ENCODE results near the gene MIDN. TPM values are rescaled to one million over a fixed set of nuclear protein-coding genes. Genes with fewer than 3 reads are reported as not detected.

The MIDN gene
- polyA plus RNA-seq, 1 donor from 2014 or later, result 24.8 TPM

GRCh38 chr19:1240925-1241324 is 7.5 kb upstream of the MIDN start:
- Histone ChIP-seq H3K9me2 (ENCODE audit: insufficient read depth, low read length) (no peaks in the 10 kb centered on the region), H3K9ac (ENCODE audit: low read length) (peak overlapping the region; percentile 82), H3K4me2 (ENCODE audit: low read length) (peak overlapping the region; percentile 80), H4K20me1 (ENCODE audit: insufficient read depth) (no peaks in the 10 kb centered on the region), H3F3A (ENCODE audit: insufficient read depth, low read length, poor library complexity, severe bottlenecking) (peaks cover 4% of the 10 kb centered on the region), H2AFZ (ENCODE audit: low read depth, low read length) (peak overlapping the region; percentile 14), H3K36me3 (ENCODE audit: insufficient read depth, low read length) (no peaks in the 10 kb centered on the region), H3K9me3 (ENCODE audit: low read length) (no peaks in the 10 kb centered on the region), H3K79me2 (replicated peaks; ENCODE audit: insufficient read depth, low read length) (peaks cover 6% of the 10 kb centered on the region), H3K27ac (ENCODE audit: low read length) (peak overlapping the region; percentile 73), H3K4me3 (ENCODE audit: low read length) (peak overlapping the region; percentile 88), H3K27me3 (ENCODE audit: insufficient read depth, low read depth, low read length) (no peaks in the 10 kb centered on the region)
- TF ChIP-seq REST (IDR thresholded peaks at IDR 0.05; ENCODE audit: borderline replicate concordance) (no peak), SMC3 (conservative IDR thresholded peaks at IDR 0.05; ENCODE audit: poor library complexity) (no peak), RAD21 (conservative IDR thresholded peaks at IDR 0.05) (no peak), MXI1 (conservative IDR thresholded peaks at IDR 0.05; ENCODE audit: poor library complexity, severe bottlenecking) (no peak), CTCF (IDR thresholded peaks at IDR 0.05; ENCODE audit: poor library complexity, severe bottlenecking) (no peak), EZH2 (IDR thresholded peaks at IDR 0.05; ENCODE audit: borderline replicate concordance, insufficient read depth, low read length, poor library complexity, severe bottlenecking) (no peak), POLR2AphosphoS5 (IDR thresholded peaks at IDR 0.05) (no peak), EP300 (conservative IDR thresholded peaks at IDR 0.05; ENCODE audit: poor library complexity, severe bottlenecking) (no peak), TAF1 (IDR thresholded peaks at IDR 0.05; ENCODE audit: low read depth) (no peak)

- Histone ChIP-seq H3K9ac (ENCODE audit: low read length) (peak within 1 kb of the TSS; percentile 82), H3K4me2 (ENCODE audit: low read length) (peak within 1 kb of the TSS; percentile 84), H3K36me3 (ENCODE audit: insufficient read depth, low read length) (no peaks in the 10 kb centered on the region), H3K27ac (ENCODE audit: low read length) (peak within 1 kb of the TSS; percentile 73), H3K79me2 (replicated peaks; ENCODE audit: insufficient read depth, low read length) (no peaks in the 10 kb centered on the region), H3K9me2 (ENCODE audit: insufficient read depth, low read length) (no peaks in the 10 kb centered on the region), H3K27me3 (ENCODE audit: insufficient read depth, low read depth, low read length) (no peaks in the 10 kb centered on the region), H3K4me3 (ENCODE audit: low read length) (peak within 1 kb of the TSS; percentile 88), H3F3A (ENCODE audit: insufficient read depth, low read length, poor library complexity, severe bottlenecking) (peaks cover 4% of the 10 kb centered on the region), H3K9me3 (ENCODE audit: low read length) (no peaks in the 10 kb centered on the region), H4K20me1 (ENCODE audit: insufficient read depth) (no peaks in the 10 kb centered on the region), H2AFZ (ENCODE audit: low read depth, low read length) (peak within 1 kb of the TSS; percentile 14)
- TF ChIP-seq POLR2AphosphoS5 (IDR thresholded peaks at IDR 0.05) (peak; percentile 81), SMC3 (conservative IDR thresholded peaks at IDR 0.05; ENCODE audit: poor library complexity) (peak; percentile 19), EP300 (conservative IDR thresholded peaks at IDR 0.05; ENCODE audit: poor library complexity, severe bottlenecking) (peak; percentile 60), CTCF (IDR thresholded peaks at IDR 0.05; ENCODE audit: poor library complexity, severe bottlenecking) (no peak), TAF1 (IDR thresholded peaks at IDR 0.05; ENCODE audit: low read depth) (no peak), MXI1 (conservative IDR thresholded peaks at IDR 0.05; ENCODE audit: poor library complexity, severe bottlenecking) (peak; percentile 74), REST (IDR thresholded peaks at IDR 0.05; ENCODE audit: borderline replicate concordance) (no peak)
Observed at GRCh38 chr19:1241417-1242095, 6.8 kb upstream of the MIDN start, which contains the start of gene ATP5F1D. Gene ATP5F1D, plus strand, starts transcription at chr19:1241751. Its CDS starts 100 bp downstream, at chr19:1241851.
